GM19193 (cell line): Measurements from ENCODE around the gene RPF1.

Experiments used
- POLR2A ChIP-seq: IDR thresholded peaks from 4 replicates; pipeline ENCODE4 v1.6.1; 2011; ENCODE audit not compliant: insufficient read depth, insufficient read length; ENCODE audit errors: extremely low read depth

Gene RPF1

GRCh38 chr1:84509029-84509428, 30.0 kb downstream of the RPF1 start:
- no peak for TF ChIP-seq POLR2A

- no peak for TF ChIP-seq POLR2A
These were observed 31.1 kb downstream of the RPF1 start for GRCh38 chr1:84510165-84510564.

GRCh38 chr1:84510668-84511067, 31.6 kb downstream of the RPF1 start:
- TF ChIP-seq POLR2A: no peak

DNA sequence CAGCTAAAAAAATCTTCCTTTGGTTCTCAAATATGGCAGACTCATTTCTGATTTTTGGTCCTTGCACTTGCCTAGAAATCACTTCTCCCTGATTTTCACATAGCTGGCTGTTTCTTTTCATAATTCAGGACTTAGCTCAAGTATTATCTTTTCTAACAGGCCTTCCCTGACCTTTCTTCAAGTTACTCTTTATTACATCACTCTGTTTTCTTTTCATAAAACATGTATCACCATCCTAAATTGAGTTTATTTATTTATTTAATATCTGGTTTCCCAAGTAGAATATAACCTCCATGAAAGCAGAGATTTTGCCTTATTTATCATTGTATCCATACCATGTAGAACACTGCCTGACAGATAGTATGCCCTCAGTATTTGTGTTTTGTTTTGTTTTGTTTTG, 45.5 kb downstream of the RPF1 start:
- no peak for TF ChIP-seq POLR2A

- no peak for TF ChIP-seq POLR2A
These were observed 46.7 kb downstream of the RPF1 start for GRCh38 chr1:84525779-84526178.

- TF ChIP-seq POLR2A: no peak
These were observed 59.5 kb downstream of the RPF1 start for GRCh38 chr1:84538599-84538998.

DNA sequence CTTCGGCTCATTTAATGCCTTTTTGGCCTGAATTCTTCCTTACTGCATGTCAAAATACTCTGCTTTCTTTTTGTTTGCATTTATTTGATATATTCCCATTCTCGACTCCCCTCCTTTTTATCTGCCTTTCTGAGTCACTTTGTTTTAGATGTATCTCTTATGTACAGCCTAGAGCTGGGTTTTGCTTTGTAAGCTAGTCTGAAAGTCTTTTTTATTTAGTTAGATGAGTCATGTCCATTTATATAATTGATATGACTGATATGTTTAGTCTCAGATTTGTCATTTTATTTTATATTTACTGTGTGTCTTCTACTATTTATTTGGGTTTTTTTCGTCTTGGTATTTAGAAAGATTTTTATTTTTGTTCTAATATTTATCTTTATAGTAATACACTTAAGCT, 60.9 kb downstream of the RPF1 start:
- TF ChIP-seq POLR2A: no peak

DNA sequence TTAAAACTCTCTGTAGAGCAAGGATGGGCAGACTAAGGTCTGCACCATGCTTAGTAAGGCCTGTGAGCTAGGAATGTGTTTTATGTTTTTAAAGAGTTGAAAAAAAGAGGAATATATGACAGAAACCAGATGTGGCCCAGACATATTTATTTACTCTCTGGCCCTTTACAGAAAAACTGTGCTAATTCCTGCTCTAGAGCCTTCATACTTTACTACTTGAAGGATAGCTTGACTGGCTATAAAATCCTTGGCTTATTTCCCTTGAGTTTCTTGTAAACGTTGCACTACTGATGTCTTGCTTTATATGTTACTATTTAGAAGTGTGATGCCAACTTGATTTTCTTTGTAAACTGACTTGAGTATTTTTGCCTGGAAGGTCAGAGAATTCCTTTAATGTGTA, 61.7 kb downstream of the RPF1 start:
- no peak for TF ChIP-seq POLR2A

- no peak for TF ChIP-seq POLR2A
These were observed 62.6 kb downstream of the RPF1 start for GRCh38 chr1:84541679-84542078.
